ENCODE data around the gene SUMF1.

Gene SUMF1
- 11.8 to 19.1 reads per million in 2 donors for total RNA-seq

- peak; percentile 51 to 84 (median 64) for DNase-seq
These were observed at the start of gene SUMF1 for GRCh38 chr3:4466741-4467521. SUMF1 (minus strand) TSS chr3:4467269; CDS start chr3:4467245, 24 bp downstream.

DNA sequence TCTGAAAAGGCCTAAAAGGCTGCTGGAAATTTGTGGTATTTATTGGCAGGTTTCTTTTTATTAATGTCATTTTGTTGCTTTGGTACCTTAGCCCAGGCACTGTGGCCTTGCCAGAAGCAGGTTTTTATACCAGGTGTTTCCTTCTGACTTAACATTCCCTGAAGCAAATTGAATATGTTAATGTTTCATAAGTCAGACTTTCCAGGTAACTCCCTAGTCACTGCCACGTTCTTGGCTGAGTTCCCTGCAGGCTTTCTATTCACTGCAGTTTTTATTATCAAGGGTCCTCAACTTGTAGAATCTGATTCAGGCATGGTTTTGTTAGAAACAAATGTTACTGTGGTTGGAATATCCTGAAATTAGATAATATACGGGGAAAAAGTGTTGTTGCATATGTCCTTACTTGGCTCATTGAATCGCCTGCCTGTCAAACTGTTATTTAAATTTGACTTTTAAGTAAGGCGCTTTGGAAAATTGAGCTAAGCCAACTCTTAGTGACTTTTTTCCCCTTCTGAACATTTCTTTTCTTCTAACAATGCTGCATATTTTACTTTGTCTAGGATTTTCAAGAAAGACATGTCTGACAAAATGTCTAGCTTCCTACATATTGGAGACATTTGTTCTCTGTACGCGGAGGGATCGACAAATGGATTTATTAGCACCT lies 49.0 kb upstream of the SUMF1 start:
- DNase-seq = no peak

DNA sequence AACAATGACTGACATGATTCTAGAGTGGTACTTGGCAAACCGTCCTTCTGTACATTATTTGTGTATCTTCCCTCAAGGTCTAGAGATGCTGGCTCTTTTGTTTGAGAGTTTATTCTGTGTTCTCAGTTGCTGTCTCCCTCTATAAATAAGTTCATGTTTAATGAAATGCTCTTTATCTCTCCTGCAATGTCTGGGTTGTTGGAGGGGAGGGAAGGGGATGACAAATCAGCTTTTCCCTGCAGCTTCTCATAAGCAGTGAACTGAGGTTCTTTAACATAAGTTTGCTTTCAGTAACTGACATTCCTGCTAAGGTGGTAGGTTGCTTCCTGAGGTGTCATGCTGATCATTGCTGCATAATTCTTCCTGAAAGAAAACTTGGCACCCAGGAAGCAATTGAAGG lies 47.8 kb upstream of the SUMF1 start:
- DNase-seq = no peak

GRCh38 chr3:4514321-4514720 lies 47.3 kb upstream of the SUMF1 start:
- DNase-seq = no peak

- no peak for DNase-seq
These were observed 46.0 kb upstream of the SUMF1 start for GRCh38 chr3:4512895-4513616.

GRCh38 chr3:4511491-4512262 lies 44.6 kb upstream of the SUMF1 start:
- DNase-seq = no peak

DNA sequence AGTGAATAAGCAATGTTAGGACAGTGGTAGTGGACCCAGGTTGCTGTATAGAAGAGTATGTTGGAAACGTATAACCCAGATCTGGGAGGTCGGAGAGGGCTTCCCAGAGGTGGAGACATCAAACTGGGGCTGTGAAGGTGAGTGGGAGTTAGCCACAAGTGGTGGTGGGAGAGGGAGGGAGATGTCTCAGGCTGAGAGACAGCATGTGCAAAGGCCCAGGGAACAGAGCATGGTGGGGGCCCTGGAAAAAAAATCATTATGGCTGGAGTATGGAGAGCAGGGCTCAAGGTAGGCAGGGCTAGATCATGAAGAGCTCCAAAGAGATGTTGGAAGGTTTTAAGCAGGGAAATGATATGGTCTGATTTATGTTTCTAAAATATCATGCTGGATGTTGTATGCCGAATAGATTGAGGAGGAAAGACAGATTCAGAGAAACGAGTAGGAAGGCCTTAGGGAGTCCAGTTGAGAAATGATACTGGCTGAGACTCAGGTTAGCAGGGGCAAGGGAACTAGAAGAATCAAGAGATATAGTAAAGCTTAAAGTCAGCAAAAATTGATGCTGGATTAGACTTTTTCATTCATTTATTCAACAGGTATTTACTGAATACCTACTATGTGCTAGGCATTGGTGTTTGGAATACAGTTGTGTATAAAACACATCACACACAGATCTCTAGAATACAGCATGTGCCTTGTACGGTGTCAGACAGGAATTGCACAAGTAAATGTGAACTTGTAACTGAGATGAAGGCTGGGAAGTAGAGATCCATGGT lies 43.1 kb upstream of the SUMF1 start:
- no peak for DNase-seq

GRCh38 chr3:4509043-4509442 lies 42.0 kb upstream of the SUMF1 start:
- DNase-seq = no peak

- DNase-seq = no peak
These were observed 41.2 kb upstream of the SUMF1 start for GRCh38 chr3:4508048-4508981.

GRCh38 chr3:4507024-4507596 lies 40.0 kb upstream of the SUMF1 start:
- DNase-seq = no peak

GRCh38 chr3:4506559-4507023 lies 39.5 kb upstream of the SUMF1 start:
- no peak for DNase-seq

DNA sequence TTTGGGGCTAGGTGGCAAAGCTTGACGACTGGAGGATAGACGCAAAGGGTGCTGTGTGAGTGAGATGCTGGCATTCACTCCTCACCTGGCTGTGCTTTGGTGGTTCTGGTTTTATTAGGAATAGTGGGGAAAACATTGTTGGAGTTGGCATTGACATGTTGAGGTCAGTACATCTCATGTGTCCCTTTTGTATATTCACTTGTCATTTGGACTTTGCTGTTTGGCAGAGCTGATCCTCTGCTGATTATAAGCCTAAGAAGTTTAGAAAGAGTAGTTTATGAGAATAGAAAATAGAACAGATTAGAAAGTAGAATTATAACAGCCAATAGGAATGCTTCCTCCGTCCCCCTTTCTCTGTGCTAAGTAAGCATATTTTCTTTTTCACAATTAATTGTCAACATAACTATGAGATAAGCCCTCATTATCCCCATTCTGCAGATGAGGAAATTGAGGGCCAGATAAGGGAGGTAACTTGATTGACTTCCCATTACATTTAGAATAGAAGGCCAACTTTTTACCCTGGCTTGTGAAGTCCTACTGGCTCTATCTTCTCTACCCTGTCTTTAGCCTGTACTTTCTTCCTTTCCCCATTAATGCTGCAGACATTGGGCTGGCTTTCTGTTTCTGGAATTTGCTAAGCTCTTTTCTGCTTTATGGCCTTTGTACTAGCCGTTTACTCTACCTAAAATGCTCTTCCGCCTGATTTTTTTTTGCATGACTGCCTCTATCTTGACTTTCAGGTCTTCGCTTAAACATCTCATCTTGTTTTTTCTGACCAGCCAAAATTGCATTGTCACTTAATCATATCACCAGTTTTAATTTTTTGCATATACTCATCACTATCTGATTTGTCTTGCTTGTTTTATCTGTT lies 38.9 kb upstream of the SUMF1 start:
- no peak for DNase-seq

GRCh38 chr3:4504340-4505261 lies 37.5 kb upstream of the SUMF1 start:
- DNase-seq = peak in 2 of 5 experiments; percentile 37 to 54

DNA sequence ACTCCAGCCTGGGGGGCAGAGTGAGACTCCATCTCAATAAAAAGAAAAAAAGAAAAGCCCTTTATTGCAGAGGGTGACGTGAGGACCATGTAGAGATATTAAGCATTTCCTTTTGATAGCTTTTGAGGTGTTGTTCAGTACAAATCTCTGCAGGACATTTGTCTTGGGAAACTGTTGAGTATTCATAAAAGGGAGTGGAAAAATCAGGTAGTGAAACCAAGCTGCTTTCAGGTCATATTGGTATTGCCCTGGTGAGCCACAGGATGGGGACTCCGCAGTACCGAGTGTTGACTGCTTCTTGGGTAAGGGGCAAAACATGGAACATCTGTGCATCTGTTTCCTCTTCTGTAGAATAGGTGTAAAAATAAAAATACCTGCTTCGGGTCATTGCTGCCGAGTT lies 36.0 kb upstream of the SUMF1 start:
- DNase-seq = no peak

DNA sequence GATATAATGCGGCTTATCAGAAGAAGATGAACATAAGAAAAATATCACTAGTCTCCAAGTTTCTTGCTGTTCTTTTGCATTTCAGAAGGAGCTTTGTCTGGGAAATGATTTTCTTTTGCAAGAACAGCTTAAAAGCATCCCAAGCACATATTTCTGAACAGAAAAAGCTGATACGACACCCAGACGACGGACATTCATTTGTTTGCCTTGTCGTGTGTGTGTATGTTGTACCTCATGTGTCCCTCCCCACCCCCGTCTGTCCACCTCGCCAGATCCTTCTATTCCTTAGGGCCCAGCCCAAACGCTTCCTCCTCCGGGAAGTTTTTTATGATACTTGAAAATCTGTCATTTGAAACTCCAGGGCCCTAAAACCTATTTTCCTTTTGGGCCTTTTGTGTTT lies 34.9 kb upstream of the SUMF1 start:
- DNase-seq = no peak

DNA sequence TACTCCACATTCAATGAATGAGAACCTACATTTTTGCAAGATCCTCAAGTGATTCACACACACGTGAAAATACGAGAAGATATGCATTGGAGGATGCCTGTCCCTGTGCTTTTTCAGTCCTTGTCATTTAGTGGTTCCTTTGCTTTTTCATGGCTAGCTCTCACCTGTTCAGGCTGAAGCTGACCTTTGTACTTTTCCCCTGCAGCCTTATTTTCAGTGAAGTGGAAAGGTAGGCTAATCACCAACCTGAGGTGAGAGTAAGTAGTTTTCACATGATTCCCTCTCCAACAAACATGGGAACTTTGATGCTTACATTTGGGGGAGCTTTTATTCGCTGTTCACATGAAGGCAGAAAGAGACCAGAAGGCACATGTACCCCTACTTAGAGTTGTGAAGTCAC lies 34.4 kb upstream of the SUMF1 start:
- DNase-seq = no peak

DNA sequence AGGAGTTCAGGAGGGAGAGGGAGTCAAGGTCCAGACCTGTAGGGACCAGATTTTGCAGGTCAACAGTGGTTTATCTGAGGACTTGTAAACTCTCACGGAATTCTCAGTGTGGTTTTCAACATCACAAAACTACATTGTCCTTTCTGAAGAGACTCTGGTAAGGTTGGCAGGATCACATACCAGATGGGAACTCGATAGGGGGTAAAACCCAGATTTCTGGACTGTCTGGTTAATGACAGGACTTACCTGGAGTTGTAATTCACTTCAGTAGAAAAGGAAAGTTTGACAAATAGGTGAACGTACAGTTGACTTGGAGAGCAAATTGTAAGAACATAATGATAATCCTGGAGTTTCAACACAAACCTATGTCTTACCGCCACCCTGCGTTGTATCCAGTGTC lies 31.4 kb upstream of the SUMF1 start:
- DNase-seq = no peak

DNA sequence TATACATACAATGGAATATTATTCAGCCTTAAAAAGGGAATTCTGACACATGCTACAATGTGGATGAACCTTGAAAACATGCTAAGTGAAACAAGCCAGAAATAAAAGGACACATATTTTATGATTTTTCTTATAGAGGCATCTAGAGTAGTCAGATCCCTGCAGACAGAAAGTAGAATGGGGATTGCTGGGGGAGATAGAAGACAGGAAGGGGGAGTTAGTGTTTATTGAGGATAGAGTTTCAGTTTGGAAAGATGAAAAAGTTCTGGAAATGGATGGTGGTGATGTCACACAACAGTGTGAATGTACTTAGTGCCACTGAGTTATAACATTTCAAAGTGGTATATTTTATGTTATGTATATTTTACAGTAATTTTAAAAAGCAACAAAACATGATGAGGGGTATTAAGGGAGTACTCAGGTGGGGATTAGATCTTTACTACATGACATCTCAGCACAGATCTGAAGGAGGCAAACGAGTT lies 30.8 kb upstream of the SUMF1 start:
- DNase-seq = no peak
